ENCODE data around the gene KIAA1217.
"Not testable (repeated sequence)": the region's sequence is repeated elsewhere in the genome, so short reads cannot be mapped to it uniquely, and the experiment has no call there.

The KIAA1217 gene

GRCh38 chr10:24337723-24338122 lies 128.8 kb downstream of the KIAA1217 start:
- DNase-seq (ENCODE audit: low read depth in 3 of 3, low spot score in 1 of 3), result not testable (repeated sequence)

GRCh38 chr10:24339387-24339786 lies 130.4 kb downstream of the KIAA1217 start:
- no peak for DNase-seq (ENCODE audit: low read depth in 3 of 3, low spot score in 1 of 3)

- DNase-seq (ENCODE audit: low read depth in 3 of 3, low spot score in 1 of 3), result no peak
Observed at GRCh38 chr10:24340446-24340845, 131.5 kb downstream of the KIAA1217 start.

DNA sequence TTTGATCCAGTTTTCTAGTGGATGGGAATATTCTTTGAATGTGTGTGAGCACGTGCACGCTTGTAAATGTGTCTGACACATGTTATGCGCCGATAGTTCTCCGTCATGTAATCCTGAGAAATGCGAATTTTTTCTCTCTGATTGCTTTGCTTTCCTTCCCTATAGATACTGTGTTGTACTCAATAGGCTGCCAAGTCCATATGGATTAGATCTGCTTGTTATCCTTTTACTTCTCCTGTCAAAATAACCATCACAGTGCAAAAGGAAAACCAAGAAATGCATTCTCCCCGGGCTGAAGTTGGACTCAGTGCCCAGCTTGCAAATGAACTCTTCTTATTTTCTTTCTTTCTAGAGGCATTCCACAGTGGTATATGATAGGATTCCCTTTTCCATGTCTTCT lies 131.9 kb downstream of the KIAA1217 start:
- no peak for DNase-seq (ENCODE audit: low read depth in 3 of 3, low spot score in 1 of 3)

GRCh38 chr10:24341371-24341770 lies 132.4 kb downstream of the KIAA1217 start:
- DNase-seq (ENCODE audit: low read depth in 3 of 3, low spot score in 1 of 3), result no peak

DNA sequence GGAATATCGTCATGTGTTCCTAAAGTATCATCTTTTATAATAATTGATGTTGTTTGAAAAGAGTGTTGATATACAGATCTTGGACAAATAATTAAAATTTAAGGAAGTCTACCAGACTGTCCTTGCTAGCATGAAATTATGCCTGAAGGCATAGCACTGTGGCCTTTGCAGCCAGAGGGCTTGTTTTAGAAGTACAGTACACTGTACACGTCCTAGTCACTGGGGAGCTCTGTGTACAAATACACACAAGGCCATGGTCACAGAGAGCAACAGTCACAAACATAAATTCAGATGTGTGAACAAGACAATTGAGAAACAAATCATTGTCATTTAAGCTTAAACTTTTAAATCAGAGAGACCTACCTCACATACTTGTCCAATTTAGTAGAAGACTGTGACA lies 133.0 kb downstream of the KIAA1217 start:
- no peak for DNase-seq (ENCODE audit: low read depth in 3 of 3, low spot score in 1 of 3)

DNA sequence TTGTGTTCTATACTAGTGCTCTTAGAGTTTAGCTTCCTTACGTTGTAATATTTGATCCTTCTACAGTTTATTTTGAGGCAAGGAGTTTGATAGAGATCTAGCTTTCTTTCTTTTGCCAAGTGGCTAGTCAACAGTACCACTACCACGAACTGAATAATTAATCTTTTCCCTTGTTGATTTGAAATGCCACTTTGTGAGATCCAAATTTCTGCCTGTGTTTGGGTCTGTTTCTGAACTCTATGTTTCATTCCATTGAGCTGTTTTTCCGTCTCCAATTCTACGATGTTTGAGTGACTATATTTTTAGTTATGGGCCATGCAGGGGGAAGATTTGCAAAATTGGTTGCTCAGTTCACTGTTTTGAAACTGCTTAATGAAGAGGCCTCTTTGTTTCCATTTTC lies 134.7 kb downstream of the KIAA1217 start:
- no peak for DNase-seq (ENCODE audit: low read depth in 3 of 3, low spot score in 1 of 3)

- DNase-seq (ENCODE audit: low read depth in 3 of 3, low spot score in 1 of 3), result no peak
Observed at GRCh38 chr10:24344279-24344678, 135.3 kb downstream of the KIAA1217 start.

- DNase-seq (ENCODE audit: low read depth in 3 of 3, low spot score in 1 of 3), result no peak
Observed at GRCh38 chr10:24344695-24345463, 135.9 kb downstream of the KIAA1217 start.

DNA sequence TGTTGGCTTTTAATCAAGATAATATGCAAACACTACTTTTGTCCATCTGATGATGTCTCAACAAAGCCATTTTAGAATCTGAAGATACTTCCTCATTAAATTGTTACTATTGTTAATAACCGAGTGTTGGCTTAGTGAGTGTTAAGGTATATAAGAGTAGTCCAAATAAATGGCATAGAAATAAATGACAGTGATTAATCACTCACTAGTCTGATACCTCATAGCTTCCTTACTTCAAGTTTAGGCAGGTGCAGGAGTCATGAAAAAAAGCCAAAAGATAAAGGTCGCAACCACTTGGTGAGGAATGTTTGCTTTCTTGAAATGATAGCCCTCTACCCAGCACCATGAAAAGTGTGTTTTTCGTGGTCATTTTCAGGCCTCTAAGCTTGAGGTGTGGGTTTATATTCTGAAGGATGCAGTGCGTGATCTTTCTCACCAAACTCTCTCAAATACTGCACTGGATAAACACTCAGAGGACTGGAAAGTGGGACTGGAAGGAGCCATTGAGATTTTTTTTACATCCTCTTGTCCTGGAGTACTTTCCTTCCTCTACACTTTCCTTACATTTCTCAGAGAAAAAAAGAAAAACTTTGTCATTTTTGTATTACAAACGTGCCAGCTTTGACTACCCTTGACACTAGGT lies 138.1 kb downstream of the KIAA1217 start:
- no peak for DNase-seq (ENCODE audit: low read depth in 3 of 3, low spot score in 1 of 3)

DNA sequence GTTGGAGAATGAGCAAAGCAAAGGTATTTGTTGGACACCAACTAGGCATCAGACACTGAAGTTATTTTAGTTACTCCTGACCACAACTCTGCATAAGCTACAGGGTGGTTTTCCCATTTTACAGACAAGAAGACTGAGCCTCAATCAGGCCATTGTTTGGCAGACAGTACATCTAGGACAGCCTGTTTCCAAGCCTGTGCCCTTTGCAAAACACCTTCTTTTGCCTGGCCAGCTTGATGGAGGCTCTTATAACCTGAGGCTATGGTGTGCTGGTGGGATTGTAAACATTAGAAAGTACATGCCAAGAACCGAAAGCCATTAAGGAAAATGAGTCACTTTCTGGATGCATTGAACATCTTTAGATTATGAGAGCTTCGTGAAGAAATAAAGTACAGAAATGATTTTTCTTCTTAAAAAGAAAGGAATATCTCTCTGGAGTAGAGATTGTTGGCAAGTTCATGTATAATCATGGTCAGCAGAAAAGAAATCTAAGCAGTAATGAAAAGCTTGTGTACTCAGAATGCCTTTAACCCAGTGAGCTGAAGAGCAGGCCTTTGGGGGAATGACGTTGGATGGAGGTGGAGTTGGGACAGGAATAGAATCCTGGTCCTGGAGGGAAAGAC lies 140.6 kb downstream of the KIAA1217 start:
- DNase-seq (ENCODE audit: low read depth in 3 of 3, low spot score in 1 of 3), result no peak

GRCh38 chr10:24350070-24350921 lies 141.4 kb downstream of the KIAA1217 start:
- DNase-seq (ENCODE audit: low read depth in 3 of 3, low spot score in 1 of 3), result no peak

- not testable (repeated sequence) for DNase-seq (ENCODE audit: low read depth in 3 of 3, low spot score in 1 of 3)
Observed at GRCh38 chr10:24350922-24351225, 141.9 kb downstream of the KIAA1217 start.

DNA sequence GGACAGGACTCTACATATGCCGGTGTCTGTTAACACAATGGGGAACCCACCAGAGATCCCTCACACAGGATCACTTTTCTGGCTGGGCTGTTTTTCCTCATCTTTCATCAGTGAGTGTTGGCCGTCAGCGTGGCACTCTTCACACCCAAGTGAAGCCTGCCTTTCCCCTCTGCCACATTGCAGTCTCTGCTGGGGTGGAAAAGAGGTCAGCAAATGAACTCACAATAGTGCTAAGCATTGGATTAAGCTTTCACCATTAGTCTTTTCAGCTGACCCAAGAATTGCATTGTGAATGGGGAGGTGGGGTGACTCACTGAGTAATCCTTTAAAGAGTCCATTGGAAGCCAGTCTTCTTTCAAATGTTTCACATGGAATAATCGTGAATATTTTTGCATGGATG lies 143.0 kb downstream of the KIAA1217 start:
- no peak for DNase-seq (ENCODE audit: low read depth in 3 of 3, low spot score in 1 of 3)

GRCh38 chr10:24352399-24352798 lies 143.5 kb downstream of the KIAA1217 start:
- no peak for DNase-seq (ENCODE audit: low read depth in 3 of 3, low spot score in 1 of 3)

GRCh38 chr10:24353319-24353718 lies 144.4 kb downstream of the KIAA1217 start:
- no peak for DNase-seq (ENCODE audit: low read depth in 3 of 3, low spot score in 1 of 3)

DNA sequence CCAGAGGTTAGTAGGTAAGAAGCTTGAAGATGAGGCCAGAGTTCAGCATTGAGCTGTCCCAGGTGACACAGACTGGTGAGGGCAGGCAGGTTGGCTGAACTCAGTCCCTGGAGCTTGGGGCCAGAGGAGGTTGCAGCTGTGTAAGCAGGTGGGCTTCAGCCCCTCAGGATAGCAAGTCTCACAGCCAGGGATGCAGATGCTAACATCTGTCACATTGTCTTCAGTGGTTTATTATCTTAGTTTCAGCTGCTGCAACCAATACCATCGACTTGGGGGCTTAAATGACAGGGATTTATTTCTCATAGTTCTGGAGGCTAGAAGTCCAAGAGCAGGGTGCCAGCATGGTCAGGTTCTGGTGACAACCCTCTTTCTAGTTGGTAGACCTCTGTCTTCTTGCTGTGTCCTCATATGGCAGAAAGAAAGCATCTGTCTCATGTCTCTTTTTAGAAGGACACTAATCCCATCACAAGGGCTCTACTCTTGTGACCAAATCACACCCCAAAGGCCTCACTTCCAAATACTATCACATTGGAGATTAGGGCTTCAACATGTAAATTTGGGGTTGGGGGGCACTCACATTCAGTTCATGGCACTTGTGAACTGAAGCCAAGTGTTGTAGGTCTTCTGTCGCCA lies 146.2 kb downstream of the KIAA1217 start:
- DNase-seq (ENCODE audit: low read depth in 3 of 3, low spot score in 1 of 3), result no peak

DNA sequence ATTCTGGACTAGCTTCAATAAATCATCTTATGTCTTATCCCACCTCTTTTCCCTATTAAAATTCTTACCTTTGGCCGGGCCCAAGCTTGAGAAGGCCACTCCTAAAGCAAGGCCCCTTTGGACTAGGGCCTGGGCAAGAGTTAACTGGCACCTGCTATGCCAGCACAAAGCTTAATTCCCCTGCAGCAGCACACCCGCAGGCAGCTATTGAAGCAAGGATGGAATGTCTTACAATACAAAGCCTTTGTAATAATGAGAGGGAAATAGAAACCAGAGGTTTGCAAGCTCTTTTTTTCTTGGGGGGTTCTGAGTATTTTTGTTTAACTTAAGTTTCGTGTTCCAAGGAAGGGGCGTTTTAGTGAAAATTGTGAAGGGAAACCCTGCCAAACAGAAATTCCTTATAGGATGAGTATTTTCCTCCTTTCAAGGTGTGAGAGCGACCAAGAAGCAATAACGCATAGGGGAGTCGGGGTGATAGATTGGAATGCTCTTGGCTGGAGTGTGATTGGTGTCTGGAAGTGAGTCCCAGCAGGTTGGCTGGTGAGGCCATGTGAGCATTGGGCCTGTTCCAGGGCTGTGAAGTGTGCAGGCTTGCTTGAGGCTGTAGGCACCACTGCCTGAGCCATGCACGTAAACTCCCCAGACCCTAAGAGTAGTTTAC lies 148.5 kb downstream of the KIAA1217 start:
- no peak for DNase-seq (ENCODE audit: low read depth in 3 of 3, low spot score in 1 of 3)

DNA sequence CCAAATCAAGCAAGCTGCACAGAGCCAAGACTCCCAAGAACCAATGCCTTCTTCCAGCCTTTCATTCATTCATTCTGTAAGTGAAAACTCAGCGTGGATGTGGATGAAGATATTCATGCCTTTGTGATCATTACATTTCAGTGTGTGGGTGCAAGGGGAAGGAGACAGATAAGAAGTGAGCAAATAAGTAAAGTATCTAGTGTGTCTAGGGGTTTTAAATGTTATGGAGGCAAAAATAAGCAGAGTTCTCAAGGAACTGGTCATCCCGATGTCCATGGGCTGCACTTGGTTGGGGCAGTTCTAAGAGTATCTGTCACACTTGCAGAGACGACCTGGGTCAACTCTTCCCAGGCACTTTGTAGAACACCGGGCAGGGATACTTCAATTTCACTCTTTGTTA lies 149.1 kb downstream of the KIAA1217 start:
- DNase-seq (ENCODE audit: low read depth in 3 of 3, low spot score in 1 of 3), result no peak

GRCh38 chr10:24360282-24361127 lies 151.6 kb downstream of the KIAA1217 start:
- DNase-seq (ENCODE audit: low read depth in 3 of 3, low spot score in 1 of 3), result peak in 1 of 3 donors; percentile 4

Measured in stimulated activated CD4-positive, alpha-beta T cell treated with anti-CD3 and anti-CD28 coated beads, TNF-alpha, amount 100 ng/mL, for 1 hour (primary cell).